Stimulated activated CD8-positive, alpha-beta memory T cell treated with anti-CD3 and anti-CD28 coated beads, Interleukin-4, amount 100 ng/mL, for 48 hours (primary cell): Measurements from ENCODE around the gene IL2RA.
"Not testable (repeated sequence)": the region's sequence is repeated elsewhere in the genome, so short reads cannot be mapped to it uniquely, and the experiment has no call there.

Experiments used
- DNase-seq: peaks from one replicate; pipeline ENCODE4 v3.0.0-alpha.2; 2020

IL2RA gene

DNA sequence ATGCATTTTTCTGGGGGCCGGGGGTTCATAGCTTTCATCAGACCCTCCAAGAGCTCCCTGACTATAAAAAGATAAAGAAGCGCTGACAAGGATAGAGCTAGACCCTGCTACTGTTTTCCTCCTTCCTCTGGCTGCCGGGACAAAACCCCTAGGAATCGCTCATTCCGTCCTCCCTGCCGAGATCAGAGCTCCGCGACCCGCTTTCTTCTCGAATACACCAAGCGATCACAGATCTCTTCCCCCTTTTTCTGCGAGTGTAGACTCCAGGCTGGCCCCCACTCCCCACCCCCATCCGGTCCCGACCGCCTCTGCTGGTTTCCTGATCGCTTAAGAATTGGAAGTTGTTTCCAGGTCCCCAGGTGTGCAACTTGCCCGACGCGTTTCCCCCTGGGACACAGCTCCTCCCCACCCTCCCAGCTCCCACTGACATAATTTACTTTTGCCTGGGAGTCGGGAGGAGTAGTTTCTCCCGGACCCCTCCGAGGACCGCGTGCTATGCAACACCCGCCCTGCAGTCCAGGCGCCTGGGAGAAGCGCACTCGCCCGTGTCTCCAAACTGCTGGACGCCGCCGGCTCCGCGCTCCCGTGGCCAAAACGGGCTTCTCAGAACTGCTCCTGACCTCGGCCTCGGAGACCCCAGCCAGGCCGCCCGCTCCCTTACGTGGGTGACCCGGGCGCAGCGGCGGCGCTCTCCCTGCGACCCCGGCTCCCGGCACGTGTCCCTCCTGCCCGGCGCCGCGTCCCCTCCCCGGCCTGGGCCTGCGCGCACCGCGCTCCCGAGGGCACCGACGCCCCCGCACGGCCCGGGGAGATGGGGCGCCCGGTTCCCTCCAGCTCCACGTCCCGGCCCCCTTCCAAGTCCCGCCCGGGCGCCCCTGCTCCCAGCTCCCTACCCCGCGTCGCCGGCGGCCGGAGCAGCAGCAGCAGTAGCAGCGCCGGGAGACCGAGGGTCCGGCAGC is 85.4 kb downstream of the IL2RA start:
- peak; percentile 70 for DNase-seq

DNA sequence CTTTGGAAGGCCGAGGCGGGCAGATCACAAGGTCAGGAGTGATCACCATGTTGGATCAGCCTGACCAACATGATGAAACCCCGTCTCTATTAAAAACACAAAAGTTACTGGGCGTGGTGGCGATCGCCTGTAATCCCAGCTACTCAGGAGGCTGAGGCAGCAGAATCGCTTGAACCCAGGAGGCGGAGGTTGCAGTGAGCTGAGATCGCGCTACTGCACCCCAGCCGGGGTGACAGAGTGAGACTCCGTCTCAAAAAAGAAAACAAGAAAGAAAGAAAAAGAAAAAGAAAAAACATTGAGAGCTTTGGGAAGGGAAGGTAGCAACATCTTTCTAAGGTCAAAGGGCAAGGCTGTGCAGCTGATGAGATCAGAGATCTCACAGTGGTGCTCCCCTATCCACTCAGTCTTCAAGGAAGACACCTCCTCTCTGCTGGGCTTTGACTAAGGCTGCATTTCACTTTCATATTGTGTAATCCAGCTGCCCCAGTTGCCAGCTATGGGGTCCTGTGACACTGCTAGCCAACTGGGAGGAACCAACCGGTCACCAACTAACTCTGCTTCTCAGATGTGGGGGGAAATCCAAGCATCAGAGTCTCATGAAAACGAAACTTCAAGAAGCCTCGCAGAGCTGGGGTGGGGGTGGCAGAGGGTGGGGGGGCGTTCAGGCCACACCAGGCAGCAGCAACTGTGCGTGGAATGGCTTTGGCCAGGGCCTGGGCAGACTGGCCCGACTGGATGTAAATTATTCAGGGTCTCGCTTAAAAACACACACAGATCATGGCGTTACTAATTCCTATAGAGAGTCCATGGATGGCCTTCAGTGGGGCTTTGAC is 86.3 kb downstream of the IL2RA start:
- DNase-seq, result peak; percentile 74

DNA sequence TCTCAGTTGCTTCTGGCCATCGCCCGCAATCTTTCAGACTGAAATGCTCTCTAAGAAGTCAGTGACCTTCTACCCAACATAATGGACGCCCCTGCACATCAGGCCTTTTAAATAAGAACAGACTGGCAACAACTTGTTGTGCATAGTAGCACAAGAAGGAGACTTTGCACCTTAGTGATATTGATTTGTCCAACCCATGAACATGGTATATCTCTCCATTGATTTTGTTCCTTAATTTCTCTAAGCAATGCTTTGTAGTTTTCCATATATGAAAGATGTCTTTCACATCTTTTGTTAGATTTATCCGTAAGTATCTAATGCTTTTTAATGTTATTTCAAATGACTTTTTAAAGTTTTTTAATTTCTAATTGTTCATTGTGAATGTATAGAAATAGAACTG is 89.1 kb downstream of the IL2RA start:
- DNase-seq, result peak; percentile 14

GRCh38 chr10:5971886-5972285 is 90.3 kb downstream of the IL2RA start:
- DNase-seq, result peak; percentile 14

- DNase-seq, result peak; percentile 49
Observed at GRCh38 chr10:5971315-5971832, 90.8 kb downstream of the IL2RA start.

DNA sequence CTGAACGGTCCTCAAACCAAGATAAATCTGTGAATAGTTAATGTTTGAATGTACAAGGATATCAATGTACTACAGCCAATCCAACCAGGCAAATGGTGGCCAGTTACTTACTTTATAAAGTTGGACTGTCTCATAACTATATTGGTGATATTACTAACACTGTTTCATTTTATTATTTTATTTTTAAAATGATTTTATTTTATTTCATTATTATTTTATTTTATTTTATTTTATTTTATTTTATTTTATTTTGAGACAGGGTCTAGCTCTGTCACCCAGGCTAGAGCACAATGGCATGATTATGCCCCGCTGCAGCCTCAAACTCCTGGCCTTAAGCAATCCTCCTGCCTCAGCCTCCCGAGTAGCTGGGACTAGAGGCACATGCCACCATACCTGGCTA is 91.6 kb downstream of the IL2RA start:
- no peak for DNase-seq

DNA sequence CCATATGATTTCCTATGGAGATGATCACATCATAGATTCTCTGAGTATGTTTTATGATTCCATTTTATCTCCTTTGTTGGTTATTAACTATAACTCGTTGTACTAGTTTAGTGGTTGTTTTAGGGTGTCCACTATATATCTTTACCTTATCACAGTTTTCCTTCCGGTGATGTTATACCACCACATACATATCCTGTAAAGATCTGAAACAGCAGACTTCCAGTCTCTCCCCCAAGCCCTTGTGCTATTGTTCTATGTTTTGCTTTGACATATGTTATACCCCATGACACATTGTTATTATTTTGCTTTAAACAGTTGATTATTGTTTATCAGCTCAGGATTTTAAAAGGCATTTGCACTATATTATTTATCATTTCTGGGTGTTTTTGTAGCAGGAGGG is 92.1 kb downstream of the IL2RA start:
- no peak for DNase-seq

DNA sequence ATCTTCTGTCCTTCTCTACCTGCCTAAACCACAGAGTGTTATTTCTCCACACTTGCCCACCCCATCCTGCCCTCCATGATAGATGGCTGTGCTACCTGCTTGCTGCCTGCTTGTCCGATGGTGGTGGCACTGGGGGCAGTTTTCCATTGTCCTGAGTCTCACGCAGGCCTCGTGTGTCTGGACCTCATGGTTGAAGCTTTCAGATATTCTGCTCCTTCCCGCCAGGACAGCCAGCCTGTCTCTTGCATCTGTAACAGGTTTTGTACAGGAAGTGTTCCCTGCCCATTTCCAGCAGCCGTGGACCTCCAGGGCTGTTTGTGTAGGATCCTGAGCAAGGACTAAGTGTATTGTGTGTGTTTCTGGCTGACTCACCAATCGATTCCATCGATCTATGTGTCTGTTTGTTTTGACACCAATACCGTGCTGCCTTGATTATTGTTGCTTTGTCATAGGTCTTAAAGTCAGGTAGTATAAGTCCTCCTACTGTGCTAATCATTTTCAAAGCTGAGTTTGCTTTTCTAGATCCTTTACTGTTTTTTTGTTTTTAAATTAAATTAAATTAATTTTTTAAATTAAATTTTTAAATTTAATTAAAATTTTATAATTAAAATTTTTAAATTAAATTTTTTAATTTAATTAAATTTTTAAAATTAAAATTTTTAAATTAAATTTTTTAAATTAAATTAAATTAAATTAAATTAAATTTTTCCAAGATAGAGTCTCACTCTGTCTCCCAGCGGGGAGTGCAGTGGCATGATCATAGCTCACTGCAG is 93.3 kb downstream of the IL2RA start:
- DNase-seq, result peak; percentile 10

GRCh38 chr10:5968037-5968680 is 94.0 kb downstream of the IL2RA start:
- DNase-seq, result peak; percentile 15

DNA sequence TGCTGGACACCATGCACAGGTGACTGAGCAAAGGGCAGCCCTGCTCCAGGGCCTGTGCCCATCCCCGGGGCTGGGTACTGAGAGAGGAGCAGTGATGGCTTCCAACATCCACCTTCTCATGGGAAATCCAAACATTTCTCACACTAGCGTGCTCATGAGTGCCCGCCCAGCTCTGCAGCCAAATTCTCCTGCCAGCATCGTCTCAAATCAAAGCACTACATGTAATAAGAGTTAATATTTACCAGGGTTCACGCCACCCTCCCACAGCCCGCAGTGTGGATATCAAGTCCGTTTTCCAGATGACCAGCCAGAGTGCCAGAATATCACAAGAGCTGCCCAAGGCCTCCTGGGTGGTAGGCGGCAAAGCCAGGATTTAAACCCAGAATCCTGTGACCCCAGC is 96.9 kb downstream of the IL2RA start:
- no peak for DNase-seq

DNA sequence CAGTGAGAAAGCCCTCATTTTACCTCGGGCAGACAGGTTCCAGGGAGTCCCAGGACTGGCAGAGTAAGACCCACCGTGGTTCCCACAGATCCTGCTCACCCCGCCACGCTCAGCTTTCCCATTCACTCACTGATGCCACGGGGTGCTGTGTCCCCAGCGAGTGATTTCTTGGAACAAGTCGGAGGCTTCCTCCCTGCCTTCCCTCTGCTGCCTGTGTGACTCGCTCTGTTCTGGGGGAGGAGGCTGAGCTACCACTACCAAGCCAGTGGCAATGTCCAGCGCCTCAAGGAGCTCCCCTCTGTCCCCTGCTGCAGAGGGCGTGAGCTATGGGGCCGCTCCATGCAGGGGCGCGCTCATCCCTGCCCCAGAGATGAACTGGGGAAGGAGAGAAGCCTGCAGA is 97.4 kb downstream of the IL2RA start:
- DNase-seq, result no peak

DNA sequence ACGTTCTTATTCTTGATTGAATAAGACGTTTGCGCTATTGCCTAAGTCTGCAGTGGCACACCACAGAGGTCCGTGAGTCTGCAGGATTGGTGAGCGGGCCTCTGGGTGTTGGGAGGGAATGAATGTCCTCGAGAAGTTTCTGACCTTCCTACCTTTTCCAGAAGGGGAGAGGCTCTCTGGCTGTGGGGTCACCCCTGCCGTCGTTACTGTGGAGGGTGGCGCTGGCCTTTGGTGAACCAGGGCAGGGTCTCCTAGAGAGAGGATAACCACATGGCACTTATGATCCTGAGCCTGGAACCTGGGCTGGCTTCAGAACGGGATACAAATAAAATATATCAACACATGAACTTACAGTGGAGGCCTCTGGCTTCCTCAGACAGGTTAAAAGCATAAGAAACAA is 98.6 kb downstream of the IL2RA start:
- DNase-seq, result no peak

DNA sequence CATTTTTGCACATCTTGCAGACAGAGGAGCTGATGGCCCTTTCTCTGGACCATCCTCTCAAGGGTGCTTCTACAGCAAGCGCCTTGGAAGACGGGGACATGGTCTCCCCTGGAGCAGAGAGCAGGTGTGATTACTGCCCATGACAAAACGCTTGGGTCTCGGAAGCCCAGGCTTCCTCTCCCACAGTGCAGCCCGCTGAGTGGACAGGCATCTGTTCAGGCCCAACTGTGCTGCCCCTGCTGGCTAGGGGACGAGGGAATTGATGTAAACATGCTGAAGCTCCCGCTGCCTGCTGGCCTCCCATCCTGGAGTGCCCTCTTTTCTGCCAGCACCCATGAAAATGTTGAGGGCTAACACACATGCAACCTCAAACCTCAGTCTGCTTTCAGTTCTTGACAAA is 99.1 kb downstream of the IL2RA start:
- DNase-seq, result no peak

GRCh38 chr10:5962358-5962940 is 99.7 kb downstream of the IL2RA start:
- not testable (repeated sequence) for DNase-seq

DNA sequence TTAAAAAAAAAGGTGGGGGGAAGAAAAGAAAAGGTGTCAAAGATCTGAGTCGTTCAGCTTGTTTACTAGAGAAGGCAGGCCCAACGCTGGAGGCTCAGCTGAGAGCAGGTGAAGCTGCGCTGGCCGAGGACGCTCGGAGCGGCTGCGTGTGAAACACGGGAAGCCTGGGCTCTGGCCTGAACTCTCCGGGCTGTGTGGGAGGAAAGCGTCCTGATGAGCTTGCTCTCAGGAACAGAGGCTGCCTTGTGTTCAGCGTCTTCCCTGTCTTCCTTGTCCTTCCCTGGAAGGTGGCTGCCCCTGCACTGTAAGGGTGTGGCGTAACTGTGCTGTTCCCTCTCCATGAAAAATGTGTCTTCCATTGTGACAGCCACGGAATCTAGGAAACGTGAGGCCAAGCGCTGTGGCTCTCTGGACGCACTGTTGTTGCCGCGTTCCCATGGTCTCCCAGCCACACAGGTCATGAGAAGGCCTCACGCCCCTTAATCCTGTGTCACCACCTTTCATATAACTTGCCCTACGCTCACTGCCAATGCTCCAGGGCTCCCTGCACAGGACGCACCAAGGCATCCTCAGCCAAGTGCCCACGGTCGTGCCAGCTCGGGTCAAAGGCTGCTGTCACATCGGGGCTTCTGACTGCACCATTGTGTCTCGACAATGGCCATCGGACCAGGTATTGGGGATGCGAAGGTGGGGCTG is 100.6 kb downstream of the IL2RA start:
- DNase-seq, result no peak

GRCh38 chr10:5960973-5961275 is 101.2 kb downstream of the IL2RA start:
- not testable (repeated sequence) for DNase-seq
